HEK293 (cell line): ENCODE data around the gene FAM9B.

Experiments used
- CTCF ChIA-PET: fragments of 350-600 bp; formaldehyde crosslinking; extraction: SDS; loops from one replicate; lab custom pipeline; 2021; ENCODE audit warnings: antibody characterized with exemption; lab: Yijun Ruan, JAX
- POLR2A ChIA-PET: fragments of 300-600 bp; formaldehyde crosslinking; extraction: SDS; loops from one replicate; lab custom pipeline; 2020; ENCODE audit warnings: antibody characterized with exemption, inconsistent platforms; lab: Yijun Ruan, JAX
- H3K27ac ChIP-seq: fragments of 200-500 bp; sonication (Bioruptor generic); 2 replicates; pipeline ENCODE4 v1.5.1; 2014; ENCODE audit warnings: low read depth, low read length, control low read depth, inconsistent platforms; ENCODE audit errors: extremely low read depth
- H3K36me3 ChIP-seq, 2 experiments: fragments of 200-500 bp in 1 of 2; sonication (Bioruptor generic) in 1 of 2; 1 replicate in 1 of 2; 2 replicates in 1 of 2; pipeline ENCODE4 v1.5.1; 2014 to 2017; ENCODE audit warnings: inconsistent platforms in 2 of 2, low read length in 2 of 2; ENCODE audit not compliant: control insufficient read depth in 2 of 2, insufficient read depth in 1 of 2
- H3K4me1 ChIP-seq: fragments of 200-500 bp; sonication (Bioruptor generic); 2 replicates; pipeline ENCODE4 v1.5.1; 2014; ENCODE audit warnings: mild to moderate bottlenecking, low read length, inconsistent platforms; ENCODE audit not compliant: control insufficient read depth, insufficient read depth
- H3K4me3 ChIP-seq: 2 replicates; pipeline ENCODE4 v1.5.1; 2011; ENCODE audit warnings: low read depth, mild to moderate bottlenecking, control low read depth, low read length, moderate library complexity
- H3K9me3 ChIP-seq: fragments of 200-500 bp; sonication (Bioruptor generic); 2 replicates; pipeline ENCODE4 v1.5.1; 2014; ENCODE audit warnings: low read depth, low read length, inconsistent platforms; ENCODE audit not compliant: control insufficient read depth, insufficient read depth
- GLI2 ChIP-seq: fragments of 450-650 bp; formaldehyde crosslinking; IDR thresholded peaks from 2 replicates; pipeline ENCODE4; 2017; ENCODE audit warnings: missing biosample characterization, missing genetic modification characterization, low read depth, borderline replicate concordance
- KLF1 ChIP-seq: fragments of 450-650 bp; formaldehyde crosslinking; IDR thresholded peaks from 2 replicates; pipeline ENCODE4 v1.5.1; 2016; ENCODE audit warnings: missing biosample characterization, missing genetic modification characterization
- SCRT2 ChIP-seq: fragments of 450-650 bp; formaldehyde crosslinking; IDR thresholded peaks from 2 replicates; pipeline ENCODE4 v1.5.1; 2016; ENCODE audit warnings: missing biosample characterization, missing genetic modification characterization
- ZFP37 ChIP-seq: fragments of 450-650 bp; formaldehyde crosslinking; IDR thresholded peaks from 2 replicates; pipeline ENCODE4 v1.5.1; 2016; ENCODE audit warnings: missing biosample characterization, missing genetic modification characterization
- ZNF112 ChIP-seq: fragments of 450-650 bp; formaldehyde crosslinking; IDR thresholded peaks from 2 replicates; pipeline ENCODE4 v1.5.0; 2017; ENCODE audit warnings: missing biosample characterization, missing genetic modification characterization
- ZNF140 ChIP-seq: fragments of 450-650 bp; formaldehyde crosslinking; IDR thresholded peaks from 2 replicates; pipeline ENCODE4 v1.5.1; 2016; ENCODE audit warnings: missing biosample characterization, missing genetic modification characterization
- ZNF146 ChIP-seq: fragments of 450-650 bp; formaldehyde crosslinking; IDR thresholded peaks from 2 replicates; pipeline ENCODE4 v1.5.1; 2016; ENCODE audit warnings: missing biosample characterization, missing genetic modification characterization
- ZNF18 ChIP-seq: fragments of 450-650 bp; formaldehyde crosslinking; IDR thresholded peaks from 2 replicates; pipeline ENCODE4 v1.5.1; 2016; ENCODE audit warnings: missing biosample characterization, missing genetic modification characterization
- ZNF184 ChIP-seq: fragments of 450-650 bp; IDR thresholded peaks from 2 replicates; pipeline ENCODE4 v1.5.1; 2018; ENCODE audit warnings: missing biosample characterization, mild to moderate bottlenecking, missing genetic modification characterization
- ZNF202 ChIP-seq: fragments of 450-650 bp; formaldehyde crosslinking; IDR thresholded peaks from 2 replicates; pipeline ENCODE4 v1.5.1; 2016; ENCODE audit warnings: missing biosample characterization, missing genetic modification characterization, borderline replicate concordance
- ZNF274 ChIP-seq, 2 experiments: fragments of 200-500 bp in 1 of 2; fragments of 450-650 bp in 1 of 2; sonication (Bioruptor generic) in 1 of 2; formaldehyde crosslinking in 1 of 2; IDR thresholded peaks; 2 replicates each; pipeline versions ENCODE4 v1.5.1 to v1.6.1; 2014 to 2016; ENCODE audit warnings: borderline replicate concordance in 1 of 2, inconsistent platforms in 1 of 2, low read length in 1 of 2, missing biosample characterization in 1 of 2, missing genetic modification characterization in 1 of 2
- ZNF302 ChIP-seq: fragments of 450-650 bp; formaldehyde crosslinking; IDR thresholded peaks from 2 replicates; pipeline ENCODE4 v1.5.1; 2016; ENCODE audit warnings: missing biosample characterization, missing genetic modification characterization, low read depth
- ZNF423 ChIP-seq: fragments of 450-650 bp; formaldehyde crosslinking; IDR thresholded peaks from 2 replicates; pipeline ENCODE4 v1.5.1; 2016; ENCODE audit warnings: missing biosample characterization, missing genetic modification characterization
- ZNF610 ChIP-seq: fragments of 450-650 bp; formaldehyde crosslinking; IDR thresholded peaks from 2 replicates; pipeline ENCODE4 v1.5.1; 2016; ENCODE audit warnings: missing biosample characterization, missing genetic modification characterization, borderline replicate concordance
- ZNF639 ChIP-seq: fragments of 450-650 bp; formaldehyde crosslinking; IDR thresholded peaks from 2 replicates; pipeline ENCODE4 v1.5.1; 2016; ENCODE audit warnings: missing biosample characterization, missing genetic modification characterization
- ZNF701 ChIP-seq: fragments of 450-650 bp; formaldehyde crosslinking; IDR thresholded peaks from 2 replicates; pipeline ENCODE4 v1.5.1; 2016; ENCODE audit warnings: missing biosample characterization, missing genetic modification characterization
- ZNF830 ChIP-seq: fragments of 450-650 bp; IDR thresholded peaks from 2 replicates; pipeline ENCODE4 v1.5.0; 2018; ENCODE audit warnings: missing biosample characterization, missing genetic modification characterization, low read depth, mild to moderate bottlenecking, moderate library complexity
- TF ChIP-seq, protein P1 (sequence below): fragments of 450-650 bp; formaldehyde crosslinking; optimal IDR thresholded peaks from 2 replicates; pipeline ENCODE3; 2016; ENCODE audit warnings: missing biosample characterization, mild to moderate bottlenecking, missing genetic modification characterization
- TF ChIP-seq, protein P2 (sequence below): fragments of 450-650 bp; formaldehyde crosslinking; IDR thresholded peaks from 2 replicates; pipeline ENCODE4 v1.5.1; 2016; ENCODE audit warnings: missing biosample characterization, missing genetic modification characterization

The FAM9B gene

GRCh38 chrX:8984231-8984630 lies 49.7 kb downstream of the FAM9B start:
- Histone ChIP-seq H3K27ac (no peak overlapping the region), H3K9me3 (no peaks in the 10 kb centered on the region), H3K4me1 (no peaks in the 10 kb centered on the region), H3K4me3 (no peak overlapping the region), H3K36me3 (no peaks in the 10 kb centered on the region)
- no peak for TF ChIP-seq SCRT2 (tag by site-specific recombination)
- TF ChIP-seq GLI2, result no peak
- TF ChIP-seq KLF1 (tag by site-specific recombination), result no peak
- TF ChIP-seq ZNF146 (tag by site-specific recombination), result no peak
- no peak for TF ChIP-seq ZNF610 (tag by site-specific recombination)
- ChIA-PET CTCF (interaction anchor here (0.6 kb wide), 1 partner anchor 18 kb away, joined by 3 read pairs; no protein-coding TSS in a partner anchor), POLR2A (no interaction called here)

DNA sequence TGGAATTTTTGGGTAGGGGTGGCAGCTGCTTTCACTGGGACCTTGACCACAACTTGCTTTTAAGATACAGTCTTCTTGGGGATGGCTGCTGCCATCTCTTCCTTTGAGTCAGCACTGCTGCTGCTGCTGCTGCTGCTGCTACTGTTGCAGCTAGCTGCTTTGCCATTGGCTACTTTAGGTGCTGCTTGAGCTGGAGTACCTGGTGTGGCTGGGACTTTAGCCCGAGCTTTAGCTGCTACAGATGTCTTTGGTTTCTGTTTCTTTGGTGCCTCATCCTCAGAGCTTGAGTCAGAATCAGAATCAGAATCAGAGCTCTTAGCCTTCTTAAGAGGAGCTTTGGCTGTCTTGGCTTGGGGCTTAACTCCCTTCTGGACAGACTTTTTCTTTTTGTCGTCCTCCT lies 52.2 kb downstream of the FAM9B start:
- POLR2A ChIA-PET, result no interaction called here
- TF ChIP-seq ZNF302 (tag by site-specific recombination) (no peak), ZNF140 (no peak), ZNF18 (tag by site-specific recombination) (no peak), ZNF112 (tag by site-specific recombination) (no peak), ZNF701 (tag by site-specific recombination) (no peak), ZNF184 (tag by site-specific recombination) (no peak), ZFP37 (tag by site-specific recombination) (no peak), ZNF202 (tag by site-specific recombination) (no peak), ZNF830 (tag by site-specific recombination) (no peak), ZNF274 (IDR thresholded peaks at IDR 0.05; ENCODE audit: low read length) (no peak), ZNF274 (tag by site-specific recombination; IDR thresholded peaks at IDR 0.05; ENCODE audit: borderline replicate concordance) (no peak), ZNF423 (no peak), ZNF639 (tag by site-specific recombination) (no peak)
- TF ChIP-seq, protein P1, sequence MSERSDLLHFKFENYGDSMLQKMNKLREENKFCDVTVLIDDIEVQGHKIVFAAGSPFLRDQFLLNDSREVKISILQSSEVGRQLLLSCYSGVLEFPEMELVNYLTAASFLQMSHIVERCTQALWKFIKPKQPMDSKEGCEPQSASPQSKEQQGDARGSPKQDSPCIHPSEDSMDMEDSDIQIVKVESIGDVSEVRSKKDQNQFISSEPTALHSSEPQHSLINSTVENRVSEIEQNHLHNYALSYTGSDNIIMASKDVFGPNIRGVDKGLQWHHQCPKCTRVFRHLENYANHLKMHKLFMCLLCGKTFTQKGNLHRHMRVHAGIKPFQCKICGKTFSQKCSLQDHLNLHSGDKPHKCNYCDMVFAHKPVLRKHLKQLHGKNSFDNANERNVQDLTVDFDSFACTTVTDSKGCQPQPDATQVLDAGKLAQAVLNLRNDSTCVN (tag by site-specific recombination), result no peak
- TF ChIP-seq, protein P2, sequence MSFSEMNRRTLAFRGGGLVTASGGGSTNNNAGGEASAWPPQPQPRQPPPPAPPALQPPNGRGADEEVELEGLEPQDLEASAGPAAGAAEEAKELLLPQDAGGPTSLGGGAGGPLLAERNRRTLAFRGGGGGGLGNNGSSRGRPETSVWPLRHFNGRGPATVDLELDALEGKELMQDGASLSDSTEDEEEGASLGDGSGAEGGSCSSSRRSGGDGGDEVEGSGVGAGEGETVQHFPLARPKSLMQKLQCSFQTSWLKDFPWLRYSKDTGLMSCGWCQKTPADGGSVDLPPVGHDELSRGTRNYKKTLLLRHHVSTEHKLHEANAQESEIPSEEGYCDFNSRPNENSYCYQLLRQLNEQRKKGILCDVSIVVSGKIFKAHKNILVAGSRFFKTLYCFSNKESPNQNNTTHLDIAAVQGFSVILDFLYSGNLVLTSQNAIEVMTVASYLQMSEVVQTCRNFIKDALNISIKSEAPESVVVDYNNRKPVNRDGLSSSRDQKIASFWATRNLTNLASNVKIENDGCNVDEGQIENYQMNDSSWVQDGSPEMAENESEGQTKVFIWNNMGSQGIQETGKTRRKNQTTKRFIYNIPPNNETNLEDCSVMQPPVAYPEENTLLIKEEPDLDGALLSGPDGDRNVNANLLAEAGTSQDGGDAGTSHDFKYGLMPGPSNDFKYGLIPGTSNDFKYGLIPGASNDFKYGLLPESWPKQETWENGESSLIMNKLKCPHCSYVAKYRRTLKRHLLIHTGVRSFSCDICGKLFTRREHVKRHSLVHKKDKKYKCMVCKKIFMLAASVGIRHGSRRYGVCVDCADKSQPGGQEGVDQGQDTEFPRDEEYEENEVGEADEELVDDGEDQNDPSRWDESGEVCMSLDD (tag by site-specific recombination), result no peak
- TF ChIP-seq, all 188 proteins: peak for 0
- Histone ChIP-seq H3K4me3 (no peak overlapping the region), H3K27ac (no peak overlapping the region), H3K9me3 (no peaks in the 10 kb centered on the region), H3K4me1 (no peaks in the 10 kb centered on the region), H3K36me3 (no peaks in the 10 kb centered on the region)
- CTCF ChIA-PET, result no interaction called here
